ENCODE data around the gene NRCAM.

- TF ChIP-seq CTCF (IDR thresholded peaks at IDR 0.05; ENCODE audit: low read depth, low read length) (no peak), EZH2phosphoT487 (IDR thresholded peaks at IDR 0.05; ENCODE audit: low read depth) (no peak)
These were observed 244.6 kb downstream of the NRCAM start for GRCh38 chr7:108211382-108212201.

Measured in OCI-LY3 (cell line).